HG02642 (cell line): ENCODE data around the gene CHMP3.
"Not testable (repeated sequence)": the region's sequence is repeated elsewhere in the genome, so short reads cannot be mapped to it uniquely, and the experiment has no call there.

Source experiments
- ATAC-seq: cut with Tn5 transposase; IDR thresholded peaks from one replicate; pipeline ENCODE4 v1.9.1; 2021; ENCODE audit warnings: mild to moderate bottlenecking; ENCODE audit not compliant: unreplicated experiment, poor library complexity

Gene CHMP3

GRCh38 chr2:86549963-86550725 is 13.1 kb downstream of the CHMP3 start:
- not testable (repeated sequence) for ATAC-seq

GRCh38 chr2:86549440-86549839 is 13.8 kb downstream of the CHMP3 start:
- ATAC-seq: not testable (repeated sequence)

- ATAC-seq: not testable (repeated sequence)
Measured at GRCh38 chr2:86548913-86549396, 14.3 kb downstream of the CHMP3 start.

- ATAC-seq: not testable (repeated sequence)
Measured at GRCh38 chr2:86548165-86548912, 14.9 kb downstream of the CHMP3 start.

- ATAC-seq: not testable (repeated sequence)
Measured at GRCh38 chr2:86545296-86545924, 17.8 kb downstream of the CHMP3 start.

- not testable (repeated sequence) for ATAC-seq
Measured at GRCh38 chr2:86544278-86545099, 18.8 kb downstream of the CHMP3 start.

- ATAC-seq: no peak
Measured at GRCh38 chr2:86543793-86544192, 19.4 kb downstream of the CHMP3 start.

- no peak for ATAC-seq
Measured at GRCh38 chr2:86543335-86543734, 19.9 kb downstream of the CHMP3 start.

- no peak for ATAC-seq
Measured at GRCh38 chr2:86542814-86543213, 20.4 kb downstream of the CHMP3 start.

- no peak for ATAC-seq
Measured at GRCh38 chr2:86541334-86541733, 21.9 kb downstream of the CHMP3 start.

- no peak for ATAC-seq
Measured at GRCh38 chr2:86533589-86533988, 29.7 kb downstream of the CHMP3 start.

- ATAC-seq: no peak
Measured at GRCh38 chr2:86525421-86526340, 37.6 kb downstream of the CHMP3 start.

- ATAC-seq: no peak
Measured at GRCh38 chr2:86523491-86523890, 39.8 kb downstream of the CHMP3 start.

GRCh38 chr2:86522711-86523110 is 40.5 kb downstream of the CHMP3 start:
- no peak for ATAC-seq

- no peak for ATAC-seq
Measured at GRCh38 chr2:86521922-86522321, 41.3 kb downstream of the CHMP3 start.

GRCh38 chr2:86520153-86520552 is 43.1 kb downstream of the CHMP3 start:
- ATAC-seq: no peak

- no peak for ATAC-seq
Measured at GRCh38 chr2:86519349-86519748, 43.9 kb downstream of the CHMP3 start.

GRCh38 chr2:86518481-86518880 is 44.8 kb downstream of the CHMP3 start:
- no peak for ATAC-seq
